H9 (cell line): ENCODE results near the gene CBX1. TPM values are rescaled to one million over a fixed set of nuclear protein-coding genes. Genes with fewer than 3 reads are reported as not detected.

Source experiments
- DNase-seq: peaks from one replicate; pipeline ENCODE4 v3.0.0-alpha.2; 2017
- H2AFZ ChIP-seq: one replicate; pipeline ENCODE4 v1.6.1; 2013; ENCODE audit warnings: mild to moderate bottlenecking, low read length, control low read depth, moderate library complexity
- H2AK5ac ChIP-seq: 2 replicates; pipeline ENCODE4 v1.6.1; 2013; ENCODE audit warnings: low read length, control low read depth, mixed read lengths; ENCODE audit not compliant: insufficient read length
- H2BK120ac ChIP-seq: one replicate; pipeline ENCODE4 v1.6.1; 2013; ENCODE audit warnings: low read depth, mild to moderate bottlenecking, low read length, control low read depth, inconsistent platforms; ENCODE audit not compliant: poor library complexity, severe bottlenecking
- H2BK12ac ChIP-seq: 2 replicates; pipeline ENCODE4 v1.6.1; 2013; ENCODE audit warnings: low read length, control low read depth, mixed read lengths, low read depth; ENCODE audit not compliant: insufficient read length
- H2BK15ac ChIP-seq: 2 replicates; pipeline ENCODE4 v1.6.1; 2013; ENCODE audit warnings: low read depth, low read length, control low read depth
- H2BK20ac ChIP-seq: one replicate; pipeline ENCODE4 v1.6.1; 2013; ENCODE audit warnings: low read depth, mild to moderate bottlenecking, low read length, control low read depth, inconsistent platforms; ENCODE audit not compliant: poor library complexity, severe bottlenecking
- H2BK5ac ChIP-seq: 2 replicates; pipeline ENCODE4 v1.6.1; 2013; ENCODE audit warnings: low read length, control low read depth, mixed read lengths; ENCODE audit not compliant: insufficient read length
- H3K14ac ChIP-seq: 2 replicates; pipeline ENCODE4 v1.6.1; 2013; ENCODE audit warnings: low read length, control low read depth; ENCODE audit not compliant: insufficient read depth
- H3K18ac ChIP-seq: 2 replicates; pipeline ENCODE4 v1.6.1; 2013; ENCODE audit warnings: low read depth, mild to moderate bottlenecking, mixed read lengths, low read length, control low read depth; ENCODE audit not compliant: insufficient read length
- H3K23ac ChIP-seq: 2 replicates; pipeline ENCODE4 v1.6.1; 2013; ENCODE audit warnings: low read length, control low read depth, mixed read lengths, low read depth; ENCODE audit not compliant: insufficient read length
- H3K23me2 ChIP-seq: 2 replicates; pipeline ENCODE4 v1.6.1; 2013; ENCODE audit warnings: low read depth, mild to moderate bottlenecking, mixed read lengths, low read length, control low read depth; ENCODE audit not compliant: insufficient read length, poor library complexity, severe bottlenecking
- H3K27ac ChIP-seq: 2 replicates; pipeline ENCODE4 v1.5.1; 2013; ENCODE audit warnings: low read length, control low read depth, mixed read lengths, low read depth; ENCODE audit not compliant: insufficient read length
- H3K27me3 ChIP-seq: 2 replicates; pipeline ENCODE4 v1.6.1; 2013; ENCODE audit warnings: low read length, control low read depth, inconsistent platforms; ENCODE audit not compliant: insufficient read depth
- H3K4ac ChIP-seq: 2 replicates; pipeline ENCODE4 v1.6.1; 2013; ENCODE audit warnings: low read depth, mild to moderate bottlenecking, control low read depth, inconsistent platforms, low read length, moderate library complexity
- H3K4me1 ChIP-seq: 2 replicates; pipeline ENCODE4 v1.6.1; 2013; ENCODE audit warnings: low read length, control low read depth, inconsistent platforms; ENCODE audit not compliant: insufficient read depth
- H3K4me2 ChIP-seq: 2 replicates; pipeline ENCODE4 v1.6.1; 2013; ENCODE audit warnings: low read length, control low read depth, mixed read lengths; ENCODE audit not compliant: insufficient read length, insufficient read depth
- H3K56ac ChIP-seq: 2 replicates; pipeline ENCODE4 v1.6.1; 2013; ENCODE audit warnings: low read depth, mild to moderate bottlenecking, mixed read lengths, low read length, control low read depth; ENCODE audit not compliant: insufficient read length
- H3K79me1 ChIP-seq: 2 replicates; pipeline ENCODE4 v1.6.1; 2013; ENCODE audit warnings: low read depth, mild to moderate bottlenecking, moderate library complexity, low read length, control low read depth, inconsistent platforms; ENCODE audit not compliant: insufficient read depth, poor library complexity, severe bottlenecking
- H3K79me2 ChIP-seq: 2 replicates; pipeline ENCODE4 v1.6.1; 2013; ENCODE audit warnings: low read length, control low read depth, inconsistent platforms; ENCODE audit not compliant: insufficient read depth
- H3K9ac ChIP-seq: 2 replicates; pipeline ENCODE4 v1.6.1; 2013; ENCODE audit warnings: low read length, control low read depth, mixed read lengths; ENCODE audit not compliant: insufficient read length; ENCODE audit errors: extremely low read depth
- H3K9me3 ChIP-seq: one replicate; pipeline ENCODE4 v1.6.1; 2013; ENCODE audit warnings: low read depth, low read length, inconsistent platforms; ENCODE audit not compliant: control insufficient read depth
- H3T11ph ChIP-seq: one replicate; pipeline ENCODE4 v1.6.1; 2013; ENCODE audit warnings: mild to moderate bottlenecking, low read length, control low read depth, inconsistent platforms
- H4K20me1 ChIP-seq: one replicate; pipeline ENCODE4 v1.6.1; 2013; ENCODE audit not compliant: control insufficient read depth, insufficient read length, insufficient read depth
- H4K5ac ChIP-seq: 2 replicates; pipeline ENCODE4 v1.6.1; 2013; ENCODE audit warnings: low read depth, mild to moderate bottlenecking, mixed read lengths, low read length, control low read depth; ENCODE audit not compliant: insufficient read length
- H4K8ac ChIP-seq: replicated peaks from 2 replicates; pipeline ENCODE4 v1.6.1; 2013; ENCODE audit warnings: low read length, control low read depth, mixed read lengths, low read depth; ENCODE audit not compliant: insufficient read length
- H4K91ac ChIP-seq: 2 replicates; pipeline ENCODE4 v1.6.1; 2013; ENCODE audit warnings: low read depth, mild to moderate bottlenecking, moderate library complexity, mixed read lengths, low read length, control low read depth; ENCODE audit not compliant: insufficient read length
- H3K27ac Mint-ChIP-seq, 3 experiments: 2 replicates in 2 of 3; 3 replicates in 1 of 3; pipeline ENCODE4 v1.8.0; 2020 to 2021; ENCODE audit warnings: mixed read lengths in 3 of 3, mild to moderate bottlenecking in 1 of 3, moderate library complexity in 1 of 3
- H3K27me3 Mint-ChIP-seq: 2 replicates; pipeline ENCODE4 v1.8.0; 2021; ENCODE audit warnings: low read depth, mild to moderate bottlenecking, moderate library complexity, mixed read lengths
- H3K36me3 Mint-ChIP-seq, 3 experiments: 2 replicates in 2 of 3; 3 replicates in 1 of 3; pipeline ENCODE4 v1.8.0; 2020 to 2021; ENCODE audit warnings: low read depth in 3 of 3, mixed read lengths in 3 of 3; ENCODE audit not compliant: insufficient read depth in 1 of 3
- H3K4me1 Mint-ChIP-seq, 2 experiments: 2 replicates each; pipeline ENCODE4 v1.8.0; 2020; ENCODE audit warnings: mixed read lengths in 2 of 2
- H3K4me3 Mint-ChIP-seq, 2 experiments: 2 replicates in 1 of 2; 3 replicates in 1 of 2; pipeline ENCODE4 v1.8.0; 2020 to 2021; ENCODE audit warnings: mild to moderate bottlenecking in 2 of 2, mixed read lengths in 2 of 2, moderate library complexity in 1 of 2
- H3K9me3 Mint-ChIP-seq, 2 experiments: 2 replicates in 1 of 2; 3 replicates in 1 of 2; pipeline ENCODE4 v1.8.0; 2020; ENCODE audit warnings: mild to moderate bottlenecking in 2 of 2, mixed read lengths in 2 of 2, moderate library complexity in 1 of 2
- CTCF ChIP-seq: fragments of 200-600 bp; sonication (generic); conservative IDR thresholded peaks from 3 replicates; pipeline ENCODE4 v1.8.0; 2021; ENCODE audit warnings: antibody characterized with exemption, mild to moderate bottlenecking
- WGBS: extraction: QIAGEN DNeasy Blood & Tissue Kit; methylation state at CpG from one replicate; pipeline ENCODE4 v1.1.7; 2013; ENCODE audit warnings: missing lambda C conversion rate, low lambda C conversion rate, mixed read lengths; ENCODE audit not compliant: insufficient read length; ENCODE audit errors: extremely low coverage; 5-methylcytosine and 5-hydroxymethylcytosine counted together
- total RNA-seq: library from RNA; stranded (reverse); gene quantifications from 2 replicates; pipeline ENCODE4 v1.2.1, GENCODE V29; 2021

The CBX1 gene
- total RNA-seq, 1 experiment from 2014 or later = 155 TPM

GRCh38 chr17:48062273-48062672, 39.0 kb downstream of the CBX1 start:
- Mint-ChIP-seq H3K4me3 (no peak overlapping the region), H3K27ac (peak overlapping the region in 1 of 3 experiments; percentile 79; a peak in 2 of 7 replicates), H3K4me1 (peaks cover 25 to 32% of the 10 kb centered on the region in 2 experiments), H3K27me3 (no peaks in the 10 kb centered on the region; the same call in 1 of the 2 replicates), H3K9me3 (no peaks in the 10 kb centered on the region), H3K36me3 (peaks cover 48 to 92% (median 71%) of the 10 kb centered on the region in 3 experiments)
- H2BK5ac ChIP-seq = no peak overlapping the region
- no peaks in the 10 kb centered on the region for H3K79me1 ChIP-seq
- no peaks in the 10 kb centered on the region; the same call in 1 of the 2 replicates for H3K4me1 ChIP-seq
- no peak overlapping the region for H2BK120ac ChIP-seq
- no peak for DNase-seq
- no peak overlapping the region for H3K9ac ChIP-seq
- no peak overlapping the region for H4K5ac ChIP-seq
- no peak overlapping the region for H2BK12ac ChIP-seq
- no peaks in the 10 kb centered on the region for H4K20me1 ChIP-seq
- no peak overlapping the region for H2BK15ac ChIP-seq
- no peak overlapping the region for H2BK20ac ChIP-seq
- no peaks in the 10 kb centered on the region for H3K27me3 ChIP-seq
- no peak overlapping the region for H3K14ac ChIP-seq
- no CpG with 5 or more reads among the region's 7 CpGs for WGBS
- H4K91ac ChIP-seq = no peak overlapping the region
- no peak overlapping the region for H3K18ac ChIP-seq
- H3T11ph ChIP-seq = no peak overlapping the region
- no peak overlapping the region for H4K8ac ChIP-seq
- no peak overlapping the region for H2AK5ac ChIP-seq
- H3K79me2 ChIP-seq = no peaks in the 10 kb centered on the region; the same call in 1 of the 2 replicates
- H3K9me3 ChIP-seq = no peaks in the 10 kb centered on the region
- no peak overlapping the region for H3K23ac ChIP-seq
- no peaks in the 10 kb centered on the region for H3K23me2 ChIP-seq
- H3K4me2 ChIP-seq = no peak overlapping the region
- H3K27ac ChIP-seq = no peak overlapping the region
- H2AFZ ChIP-seq = no peak overlapping the region
- no peak overlapping the region for H3K56ac ChIP-seq
- H3K4ac ChIP-seq = no peak overlapping the region
- no peak for TF ChIP-seq CTCF
